KMS-11 (cell line): ENCODE data around the gene RPP30.

Experiments used
- H2AFZ ChIP-seq: fragments of 200-600 bp; sonication (generic); 2 replicates; pipeline ENCODE4 v1.6.1; 2016; ENCODE audit warnings: antibody characterized with exemption, mixed run types, low read depth
- H3K27ac ChIP-seq: fragments of 200-600 bp; sonication (generic); 2 replicates; pipeline ENCODE4 v1.6.1; 2016; ENCODE audit warnings: mild to moderate bottlenecking, mixed run types
- H3K27me3 ChIP-seq: fragments of 200-600 bp; sonication (generic); 2 replicates; pipeline ENCODE4 v1.6.1; 2017; ENCODE audit warnings: mild to moderate bottlenecking, low read depth, mixed run types, moderate library complexity; ENCODE audit not compliant: insufficient read depth
- H3K36me3 ChIP-seq: fragments of 200-600 bp; sonication (generic); 2 replicates; pipeline ENCODE4 v1.6.1; 2017; ENCODE audit warnings: mild to moderate bottlenecking, mixed run types; ENCODE audit not compliant: insufficient read depth
- H3K4me1 ChIP-seq: fragments of 200-600 bp; sonication (generic); 2 replicates; pipeline ENCODE4 v1.6.1; 2016; ENCODE audit warnings: mild to moderate bottlenecking, low read depth, mixed run types; ENCODE audit not compliant: poor library complexity, severe bottlenecking
- H3K4me2 ChIP-seq: fragments of 200-600 bp; sonication (generic); 2 replicates; pipeline ENCODE4 v1.7.0; 2016; ENCODE audit warnings: mild to moderate bottlenecking, mixed run types
- H3K4me3 ChIP-seq: fragments of 200-600 bp; sonication (generic); IDR thresholded peaks from 2 replicates; pipeline ENCODE4 v1.6.1; 2017; ENCODE audit warnings: low read depth, low read length, mixed read lengths; ENCODE audit not compliant: insufficient read depth
- H3K79me2 ChIP-seq: fragments of 200-600 bp; sonication (generic); 2 replicates; pipeline ENCODE4 v1.6.1; 2016; ENCODE audit warnings: low read depth, mixed run types; ENCODE audit not compliant: insufficient read depth
- H3K9ac ChIP-seq: fragments of 200-600 bp; sonication (generic); 2 replicates; pipeline ENCODE4 v1.6.1; 2016; ENCODE audit warnings: mild to moderate bottlenecking, mixed run types
- H4K20me1 ChIP-seq: fragments of 200-600 bp; sonication (generic); 2 replicates; pipeline ENCODE4 v1.6.1; 2016; ENCODE audit warnings: mild to moderate bottlenecking, mixed run types; ENCODE audit not compliant: insufficient read depth
- CTCF ChIP-seq: fragments of 200-600 bp; sonication (generic); conservative IDR thresholded peaks from 2 replicates; pipeline ENCODE4 v1.6.1; 2017; ENCODE audit warnings: low read depth, mild to moderate bottlenecking, antibody characterized with exemption, low read length, moderate library complexity, mixed read lengths

RPP30 gene

DNA sequence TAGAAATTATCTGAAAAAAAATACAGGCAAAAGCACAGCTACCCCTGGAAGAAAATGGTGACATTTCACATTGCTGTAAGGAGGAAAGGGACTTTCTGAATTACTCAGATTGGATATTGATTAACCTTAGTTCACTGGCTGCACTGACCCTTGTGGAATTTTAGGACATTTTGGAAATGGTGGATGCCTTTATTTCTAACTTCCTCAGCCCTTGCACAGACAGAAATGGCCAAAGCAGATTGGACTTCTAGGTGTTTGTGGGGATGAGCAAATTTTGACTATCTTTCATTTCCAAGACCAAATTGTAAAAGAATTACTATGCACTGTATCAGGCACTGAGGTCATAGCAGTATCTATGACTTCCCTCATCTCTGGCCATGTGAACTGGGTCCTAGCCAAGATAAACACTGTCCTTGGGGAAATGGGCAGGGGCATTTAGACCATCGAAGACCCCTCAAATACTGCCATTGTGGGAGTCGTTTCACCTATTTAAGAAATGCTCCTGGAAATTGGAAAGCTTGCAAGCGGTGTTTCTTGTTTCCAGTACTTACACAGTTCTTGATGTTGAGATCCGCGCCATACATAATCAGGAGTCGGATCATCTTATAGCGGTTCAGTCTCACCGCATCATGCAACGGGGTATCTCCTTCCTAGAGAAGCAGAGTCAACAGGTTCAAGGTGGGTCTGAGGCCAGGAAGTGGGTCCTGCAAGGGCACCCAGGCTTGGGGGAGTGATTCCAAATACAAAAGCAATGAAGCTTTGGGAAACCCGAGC, 43.4 kb downstream of the RPP30 start:
- H3K27me3 ChIP-seq, result no peaks in the 10 kb centered on the region
- no peak overlapping the region for H3K4me2 ChIP-seq
- no peak overlapping the region for H3K9ac ChIP-seq
- peaks cover 4% of the 10 kb centered on the region for H3K4me1 ChIP-seq
- H3K36me3 ChIP-seq, result no peaks in the 10 kb centered on the region
- TF ChIP-seq CTCF, result no peak
- no peak overlapping the region for H3K4me3 ChIP-seq
- no peaks in the 10 kb centered on the region for H4K20me1 ChIP-seq
- no peaks in the 10 kb centered on the region for H3K79me2 ChIP-seq
- no peak overlapping the region for H3K27ac ChIP-seq
- H2AFZ ChIP-seq, result no peak overlapping the region

DNA sequence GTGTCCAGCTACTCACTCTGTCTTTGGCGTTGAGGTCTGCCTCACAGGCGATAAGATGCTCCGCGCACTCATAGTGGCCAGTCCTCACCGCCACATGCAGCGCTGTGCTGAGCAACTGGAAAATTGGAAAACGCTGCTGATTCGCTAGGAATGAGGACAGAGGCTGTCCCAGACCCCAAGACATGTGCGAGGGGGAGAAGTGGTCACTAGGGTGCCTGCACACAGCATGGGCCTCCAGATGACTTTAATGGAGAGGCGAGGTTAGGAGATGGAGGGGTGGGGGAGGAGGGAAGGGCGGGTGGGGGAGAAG, 43.9 kb downstream of the RPP30 start:
- Histone ChIP-seq H3K9ac (no peak overlapping the region), H4K20me1 (no peaks in the 10 kb centered on the region), H3K27me3 (no peaks in the 10 kb centered on the region), H3K27ac (no peak overlapping the region), H3K4me2 (no peak overlapping the region), H3K4me3 (no peak overlapping the region), H3K4me1 (peaks cover 4% of the 10 kb centered on the region), H3K36me3 (no peaks in the 10 kb centered on the region), H3K79me2 (no peaks in the 10 kb centered on the region), H2AFZ (no peak overlapping the region)
- TF ChIP-seq CTCF, result no peak

DNA sequence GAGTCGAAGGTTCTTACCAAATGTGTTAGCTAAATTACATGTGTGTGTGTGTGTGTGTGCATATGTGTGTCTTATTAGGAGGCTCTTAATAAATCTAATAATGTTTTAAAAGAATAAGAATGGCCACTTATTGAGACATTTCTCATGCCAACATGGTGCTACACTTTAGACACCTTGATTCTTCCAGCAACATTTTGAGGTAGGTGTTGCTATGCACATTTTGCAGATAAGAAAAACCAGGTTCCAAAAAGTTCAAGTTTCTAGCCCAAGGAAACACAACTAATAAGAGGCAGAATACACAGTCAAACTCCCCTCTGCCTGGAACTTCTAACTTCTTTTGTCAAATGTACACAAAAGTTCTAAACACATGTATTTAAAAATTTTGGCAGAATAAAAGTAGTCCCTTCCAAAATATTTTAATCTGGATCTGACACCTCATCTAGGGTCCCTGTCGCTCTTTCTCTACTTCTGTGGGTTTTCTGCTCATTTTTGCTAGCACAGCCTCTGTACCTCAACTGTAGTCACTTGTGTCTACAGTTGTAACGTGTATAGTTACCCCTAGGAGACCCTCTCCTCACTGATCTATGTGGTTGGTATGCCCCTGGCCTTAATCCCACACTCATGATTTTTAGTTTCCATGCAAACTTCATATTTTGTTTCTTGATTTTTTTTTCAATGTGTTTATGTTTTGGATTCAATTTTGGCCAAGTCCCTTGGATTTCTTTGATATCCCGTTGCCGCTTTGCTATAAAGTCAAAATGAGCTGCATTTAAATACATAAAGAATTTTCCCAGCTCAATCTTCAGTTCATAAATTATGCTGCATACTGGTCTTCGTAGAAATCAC, 44.8 kb downstream of the RPP30 start:
- H3K4me2 ChIP-seq, result no peak overlapping the region
- H3K4me3 ChIP-seq, result no peak overlapping the region
- no peaks in the 10 kb centered on the region for H3K79me2 ChIP-seq
- no peaks in the 10 kb centered on the region for H3K27me3 ChIP-seq
- H4K20me1 ChIP-seq, result no peaks in the 10 kb centered on the region
- no peak overlapping the region for H3K27ac ChIP-seq
- no peaks in the 10 kb centered on the region for H3K36me3 ChIP-seq
- TF ChIP-seq CTCF, result no peak
- H3K4me1 ChIP-seq, result peaks cover 4% of the 10 kb centered on the region
- H3K9ac ChIP-seq, result no peak overlapping the region
- H2AFZ ChIP-seq, result no peak overlapping the region

- no peak overlapping the region for H3K4me3 ChIP-seq
- no peak overlapping the region for H3K27ac ChIP-seq
- TF ChIP-seq CTCF, result no peak
Measured at GRCh38 chr10:90917238-90917967, 45.6 kb downstream of the RPP30 start.

More at GRCh38 chr10:90917238-90917967, 45.6 kb downstream of the RPP30 start:
- Histone ChIP-seq H4K20me1 (no peaks in the 10 kb centered on the region), H3K9ac (no peak overlapping the region), H3K36me3 (no peaks in the 10 kb centered on the region), H3K4me2 (no peak overlapping the region), H3K27me3 (no peaks in the 10 kb centered on the region), H2AFZ (no peak overlapping the region), H3K79me2 (no peaks in the 10 kb centered on the region), H3K4me1 (no peaks in the 10 kb centered on the region)
